K562 (cell line): ENCODE measurements around the gene CSK. TPM values are rescaled to one million over a fixed set of nuclear protein-coding genes. Genes with fewer than 3 reads are reported as not detected.
A peak's percentile ranks its signal among the peaks of the same experiment; 100 is the strongest.

ENCODE experiments used
- ATAC-seq: fragments of 200-7000 bp; cut with Tn5 transposase; 3 replicates; pipeline ENCODE4 v1.9.1; 2020; ENCODE audit warnings: moderate library complexity
- BruUV-seq: library from RNA; stranded (reverse); fragments of 400-500 nt; replicated peaks from 2 replicates; lab custom pipeline; 2021; lab: Mats Ljungman, UMichigan
- CTCF ChIA-PET: fragments of 300-600 bp; formaldehyde crosslinking; extraction: SDS; loops from one replicate; lab custom pipeline; 2021; ENCODE audit warnings: low intra/inter-chr PET ratio; lab: Yijun Ruan, JAX
- POLR2A ChIA-PET: fragments of 300-600, 350-650 bp; sonication (Branson Sonifier 250); formaldehyde crosslinking; extraction: SDS; loops from one replicate; lab custom pipeline; 2021; ENCODE audit warnings: antibody characterized with exemption, inconsistent platforms; lab: Yijun Ruan, JAX
- DNase-seq, 4 experiments: peaks; one replicate each; pipeline versions ENCODE4 v3.0.0 to v3.0.0-alpha.2; 2011 to 2018; ENCODE audit warnings: low spot score in 3 of 4, mixed read lengths in 3 of 4; ENCODE audit errors: extremely low read depth in 1 of 4
- FAIRE-seq: peaks from 2 replicates; lab custom pipeline; 2011; peaks lifted over from hg19 to GRCh38; lab: Jason Lieb, UNC
- H2AFZ ChIP-seq: 2 replicates; pipeline ENCODE4 v1.6.0; 2011; ENCODE audit warnings: low read depth, low read length, control low read depth, inconsistent platforms
- H3K27ac ChIP-seq: fragments of 200-600 bp; 3 replicates; pipeline ENCODE4 v1.8.0; 2011; ENCODE audit warnings: low read depth, mild to moderate bottlenecking, control low read depth, inconsistent platforms, low read length, moderate library complexity, mixed read lengths; ENCODE audit errors: extremely low read depth
- H3K27me3 ChIP-seq, 2 experiments: fragments of 300-600 bp in 1 of 2; 2 replicates in 1 of 2; 3 replicates in 1 of 2; pipeline versions ENCODE4 v1.6.0 to v1.8.0; 2011; ENCODE audit warnings: inconsistent platforms in 2 of 2, low read length in 2 of 2, mild to moderate bottlenecking in 1 of 2, mixed read lengths in 1 of 2, moderate library complexity in 1 of 2; ENCODE audit not compliant: control insufficient read depth in 2 of 2, insufficient read depth in 2 of 2
- H3K36me3 ChIP-seq: fragments of 300-600 bp; 3 replicates; pipeline ENCODE4 v1.8.0; 2011; ENCODE audit warnings: mild to moderate bottlenecking, low read length, inconsistent platforms; ENCODE audit not compliant: control insufficient read depth, insufficient read depth
- H3K4me1 ChIP-seq, 2 experiments: fragments of 200-600 bp in 1 of 2; replicated peaks in 1 of 2; 2 replicates in 1 of 2; 3 replicates in 1 of 2; pipeline versions ENCODE4 v1.5.1 to v1.8.0; 2011; ENCODE audit warnings: inconsistent platforms in 2 of 2, low read length in 2 of 2, mild to moderate bottlenecking in 1 of 2, mixed read lengths in 1 of 2, moderate library complexity in 1 of 2; ENCODE audit not compliant: control insufficient read depth in 2 of 2, insufficient read depth in 2 of 2
- H3K4me2 ChIP-seq: 2 replicates; pipeline ENCODE4 v1.6.1; 2011; ENCODE audit warnings: low read length, control low read depth, inconsistent platforms, mixed read lengths; ENCODE audit not compliant: insufficient read depth
- H3K4me3 ChIP-seq: fragments of 200-600 bp; sonication (generic), shearing (Covaris generic); 2 replicates; pipeline ENCODE4 v1.5.1; 2016; ENCODE audit warnings: control low read depth, inconsistent platforms
- H3K79me2 ChIP-seq: fragments of 200-600 bp; 3 replicates; pipeline ENCODE4 v1.8.0; 2011; ENCODE audit warnings: low read length, inconsistent platforms; ENCODE audit not compliant: control insufficient read depth, insufficient read depth
- H3K9ac ChIP-seq, 2 experiments: 2 replicates each; pipeline versions ENCODE4 v1.6.0 to v1.6.1; 2011; ENCODE audit warnings: low read depth in 2 of 2, low read length in 2 of 2, control low read depth in 1 of 2, inconsistent platforms in 1 of 2, mild to moderate bottlenecking in 1 of 2, mixed read lengths in 1 of 2; ENCODE audit not compliant: insufficient read depth in 1 of 2
- H3K9me1 ChIP-seq: one replicate; pipeline ENCODE4 v1.6.0; 2011; ENCODE audit warnings: inconsistent platforms, mild to moderate bottlenecking, low read length, moderate library complexity; ENCODE audit not compliant: control insufficient read depth, insufficient read depth
- H3K9me3 ChIP-seq: replicated peaks from 2 replicates; pipeline ENCODE4 v1.5.1; 2011; ENCODE audit warnings: low read depth, low read length, inconsistent platforms; ENCODE audit not compliant: control insufficient read depth, insufficient read depth
- H4K20me1 ChIP-seq: replicated peaks from 2 replicates; pipeline ENCODE4 v1.6.1; 2011; ENCODE audit warnings: low read length, inconsistent platforms, mixed read lengths; ENCODE audit not compliant: control insufficient read depth, insufficient read depth
- ATF7 ChIP-seq: fragments of 450-650 bp; IDR thresholded peaks from 2 replicates; pipeline ENCODE4 v1.7.1; 2014; ENCODE audit warnings: mild to moderate bottlenecking, moderate library complexity
- HMBOX1 ChIP-seq: sonication (generic); IDR thresholded peaks from 2 replicates; pipeline ENCODE4 v1.6.1; 2016
- LCOR ChIP-seq: sonication (generic); formaldehyde crosslinking; IDR thresholded peaks from 2 replicates; pipeline ENCODE4 v1.8.0; 2022; ENCODE audit warnings: mild to moderate bottlenecking, missing genetic modification reagents
- NR2C1 ChIP-seq, 2 experiments: fragments of 450-650 bp; IDR thresholded peaks; 2 replicates each; pipeline ENCODE4 v1.6.1; 2017; ENCODE audit warnings: mild to moderate bottlenecking in 2 of 2, antibody characterized with exemption in 1 of 2, inconsistent platforms in 1 of 2, missing compliant biosample characterization in 1 of 2, missing genetic modification characterization in 1 of 2
- PBX2 ChIP-seq, 2 experiments: IDR thresholded peaks in 1 of 2; conservative IDR thresholded peaks in 1 of 2; 2 replicates each; pipeline ENCODE4 v1.6.1; 2016; ENCODE audit warnings: low read depth in 2 of 2, mild to moderate bottlenecking in 1 of 2, missing compliant biosample characterization in 1 of 2, missing genetic modification characterization in 1 of 2, moderate library complexity in 1 of 2
- PRMT5 ChIP-seq: sonication (generic); formaldehyde crosslinking; IDR thresholded peaks from 2 replicates; pipeline ENCODE4 v1.5.0; 2020; ENCODE audit warnings: missing genetic modification reagents
- U2AF1 ChIP-seq: fragments of 200-400 bp; formaldehyde crosslinking; optimal IDR thresholded peaks from 2 replicates; pipeline ENCODE3; 2017; ENCODE audit warnings: mild to moderate bottlenecking, low read depth, low read length, moderate library complexity
- U2AF2 ChIP-seq: fragments of 200-400 bp; formaldehyde crosslinking; optimal IDR thresholded peaks from 2 replicates; pipeline ENCODE3; 2017; ENCODE audit warnings: low read depth, mild to moderate bottlenecking, low read length
- XRCC4 ChIP-seq: IDR thresholded peaks from one replicate; pipeline ENCODE4 v1.6.1; 2011; ENCODE audit not compliant: insufficient read depth, insufficient read length; ENCODE audit errors: extremely low read depth
- WGBS: fragments of 100-300 bp; shearing (Covaris generic); methylation state at CpG from one replicate; pipeline ENCODE4 v1.1.6; 2016; ENCODE audit warnings: low coverage, mixed read lengths; ENCODE audit not compliant: insufficient coverage; ENCODE audit errors: missing lambda C conversion rate; 5-methylcytosine and 5-hydroxymethylcytosine counted together
- in situ Hi-C: fragments of 300-500 bp; cut with MboI; formaldehyde crosslinking; loops from 4 replicates; pipeline ENCODE4 v1.15.0; 2018; ENCODE audit warnings: inconsistent platforms, mixed read lengths
- intact Hi-C: fragments of 100-400 bp; cut with micrococcal nuclease; formaldehyde crosslinking; loops from 2 replicates; pipeline ENCODE4 v1.14.2; 2022
- polyA plus RNA-seq, 8 experiments: library from polyadenylated mRNA; depleted of rRNA in 4 of 8; stranded (reverse) in 5 of 8; unstranded in 3 of 8; fragments of >200 nt; fragmentation: Nextera tagmentation in 2 of 8; fragmentation: Illumina TruSeq in 1 of 8; extraction: Ambion mirVana in 2 of 8; extraction: Trizol in 1 of 8; gene quantifications; 2 replicates each; pipeline versions ENCODE4 v1.2.1 to v1.2.3, GENCODE V29; 2011 to 2014; ENCODE audit warnings: inconsistent platforms in 1 of 8, missing spikeins in 1 of 8
- total RNA-seq, 7 experiments: library from RNA; depleted of rRNA in 6 of 7; stranded (reverse); fragments of >200 nt in 6 of 7; fragmentation: Illumina TruSeq in 2 of 7; extraction: Trizol in 2 of 7; gene quantifications; 2 replicates each; pipeline versions ENCODE4 v1.2.1 to v1.2.3, GENCODE V29; 2011 to 2021; ENCODE audit warnings: low replicate concordance in 1 of 7

Gene CSK
- total and polyA plus RNA-seq, 9 of the 15 experiments (the other 6 are each of a cell fraction or from before 2014, with no cell fraction given), result 1.5 to 112 (median 22.5) TPM

GRCh38 chr15:74794248-74794969 lies 12.5 kb downstream of the CSK start:
- Histone ChIP-seq H3K4me2 (no peak overlapping the region), H3K36me3 (peaks cover 58% of the 10 kb centered on the region; the same call in 2 of the 3 replicates), H3K9ac (peak overlapping the region in 1 of 2 experiments; percentile 65; a peak in 2 of 4 replicates), H3K27ac (no peak overlapping the region), H3K4me3 (no peak overlapping the region), H2AFZ (no peak overlapping the region), H3K9me1 (peaks cover 3% of the 10 kb centered on the region), H3K79me2 (peaks cover 39% of the 10 kb centered on the region), H3K27me3 (no peaks in the 10 kb centered on the region), H4K20me1 (peaks cover 22% of the 10 kb centered on the region), H3K9me3 (no peaks in the 10 kb centered on the region), H3K4me1 (peaks cover 5 to 30% of the 10 kb centered on the region in 2 experiments; a peak in 4 of 5 replicates)
- FAIRE-seq (no peak), DNase-seq (no peak), ATAC-seq (no peak)
- intact Hi-C loops, result no loop called here
- POLR2A ChIA-PET, result interaction anchor here (0.6 to 1.5 kb wide), 3 partner anchors 8 to 141 kb away, joined by 3 read pairs; no protein-coding TSS in a partner anchor
- no TSS peak for BruUV-seq
- no peak for TF ChIP-seq PRMT5 (CRISPR knock-in tag)
- TF ChIP-seq NR2C1 (IDR thresholded peaks at IDR 0.05), result no peak
- TF ChIP-seq NR2C1 (tag; IDR thresholded peaks at IDR 0.05), result no peak
- no peak for TF ChIP-seq LCOR (CRISPR knock-in tag)
- in situ Hi-C loops, result no loop called here
- CTCF ChIA-PET, result no interaction called here
- WGBS, result 89% methylated on average over 5 of the region's 9 CpGs

GRCh38 chr15:74794970-74795349 lies 13.1 kb downstream of the CSK start:
- ATAC-seq, result no peak
- BruUV-seq, result no TSS peak
- FAIRE-seq, result no peak
- H3K27me3 ChIP-seq, result no peaks in the 10 kb centered on the region
- no peaks in the 10 kb centered on the region for H3K9me3 ChIP-seq
- peaks cover 60% of the 10 kb centered on the region; the same call in 2 of the 3 replicates for H3K36me3 ChIP-seq
- H3K4me2 ChIP-seq, result no peak overlapping the region
- 92% methylated on average over 8 of the region's 9 CpGs for WGBS
- no peak for DNase-seq
- peaks cover 33% of the 10 kb centered on the region for H3K79me2 ChIP-seq
- H3K4me3 ChIP-seq, result no peak overlapping the region
- H3K9me1 ChIP-seq, result peaks cover 3% of the 10 kb centered on the region
- H3K9ac ChIP-seq, result peak overlapping the region in 1 of 2 experiments; percentile 65; a peak in 1 of 4 replicates
- intact Hi-C loops, result no loop called here
- POLR2A ChIA-PET, result interaction anchor here (1.0 to 1.5 kb wide), 2 partner anchors 9 to 35 kb away, joined by 3 read pairs; no protein-coding TSS in a partner anchor
- peaks cover 2 to 30% of the 10 kb centered on the region in 2 experiments; a peak in 4 of 5 replicates for H3K4me1 ChIP-seq
- H3K27ac ChIP-seq, result no peak overlapping the region
- in situ Hi-C loops, result no loop called here
- CTCF ChIA-PET, result no interaction called here
- H4K20me1 ChIP-seq, result peaks cover 23% of the 10 kb centered on the region
- H2AFZ ChIP-seq, result no peak overlapping the region
- TF ChIP-seq U2AF2, result no peak
- no peak for TF ChIP-seq HMBOX1
- TF ChIP-seq XRCC4, result no peak
- no peak for TF ChIP-seq ATF7
- TF ChIP-seq PBX2 (CRISPR knock-in tag; IDR thresholded peaks at IDR 0.05; ENCODE audit: low read depth), result no peak
- no peak for TF ChIP-seq PBX2 (tag; conservative IDR thresholded peaks at IDR 0.05; ENCODE audit: low read depth)
- no peak for TF ChIP-seq U2AF1
